Endometrial microvascular endothelial cells (primary cell): Measurements from ENCODE around the gene CDH3. TPM values are rescaled to one million over a fixed set of nuclear protein-coding genes. Genes with fewer than 3 reads are reported as not detected.

Experiments used
- total RNA-seq: library from RNA; depleted of rRNA; stranded (reverse); fragments of >200 nt; gene quantifications from one replicate; pipeline ENCODE4 v1.2.3, GENCODE V29; 2015; ENCODE audit errors: inconsistent ontology term

Gene CDH3
- total RNA-seq, 1 donor from 2014 or later, result not detected

Other genes starting within 250 kb of the CDH3 start
- not detected for gene SMPD3, start 196.8 kb upstream of the CDH3 start, total RNA-seq
- gene ZFP90, start 106.0 kb upstream of the CDH3 start, total RNA-seq, result 28.2 TPM
- gene CDH1, start 92.0 kb downstream of the CDH3 start, total RNA-seq, result not detected
- gene TANGO6, start 198.2 kb downstream of the CDH3 start, total RNA-seq, result 11.3 TPM